GM18519 (cell line): Measurements from ENCODE around the gene PDZD7.
"Not testable (repeated sequence)": the region's sequence is repeated elsewhere in the genome, so short reads cannot be mapped to it uniquely, and the experiment has no call there.

Experiments used
- ATAC-seq: cut with Tn5 transposase; IDR thresholded peaks from one replicate; pipeline ENCODE4 v1.9.1; 2021; ENCODE audit warnings: mild to moderate bottlenecking, moderate library complexity; ENCODE audit not compliant: unreplicated experiment, low FRiP score

Gene PDZD7

GRCh38 chr10:100986623-100986951 lies 44.3 kb downstream of the PDZD7 start:
- ATAC-seq = no peak

GRCh38 chr10:100985336-100985735 lies 45.6 kb downstream of the PDZD7 start:
- no peak for ATAC-seq

GRCh38 chr10:100984672-100985177 lies 46.2 kb downstream of the PDZD7 start:
- ATAC-seq = no peak

GRCh38 chr10:100983868-100984671 lies 46.9 kb downstream of the PDZD7 start:
- ATAC-seq = no peak

- no peak for ATAC-seq
Measured at GRCh38 chr10:100982916-100983830, 47.8 kb downstream of the PDZD7 start.

GRCh38 chr10:100981178-100981772 lies 49.7 kb downstream of the PDZD7 start:
- ATAC-seq = no peak

- no peak for ATAC-seq
Measured at GRCh38 chr10:100980711-100981110, 50.2 kb downstream of the PDZD7 start.

GRCh38 chr10:100980311-100980710 lies 50.6 kb downstream of the PDZD7 start:
- ATAC-seq = no peak

GRCh38 chr10:100979791-100980272 lies 51.1 kb downstream of the PDZD7 start:
- ATAC-seq = no peak

GRCh38 chr10:100978901-100979195 lies 52.1 kb downstream of the PDZD7 start:
- ATAC-seq = no peak

- no peak for ATAC-seq
Measured at GRCh38 chr10:100978121-100978900, 52.6 kb downstream of the PDZD7 start.

GRCh38 chr10:100977436-100977835 lies 53.5 kb downstream of the PDZD7 start:
- ATAC-seq = no peak

- ATAC-seq = no peak
Measured at GRCh38 chr10:100976906-100977305, 54.0 kb downstream of the PDZD7 start.

- ATAC-seq = not testable (repeated sequence)
Measured at GRCh38 chr10:100975397-100975796, 55.5 kb downstream of the PDZD7 start.

- ATAC-seq = no peak
Measured at GRCh38 chr10:100972904-100973535, 57.9 kb downstream of the PDZD7 start.

GRCh38 chr10:100972115-100972903 lies 58.6 kb downstream of the PDZD7 start:
- no peak for ATAC-seq

- no peak for ATAC-seq
Measured at GRCh38 chr10:100970914-100971811, 59.8 kb downstream of the PDZD7 start.
